Peyer's patch (tissue), 4 donors: ENCODE results near the gene XPNPEP3.

ENCODE experiments used
- POLR2A ChIP-seq, 2 donors: fragments of 450-650 bp; IDR thresholded peaks; one replicate each; pipeline ENCODE4 v1.5.1; 2017; ENCODE audit warnings: antibody characterized with exemption in 2 of 2, mild to moderate bottlenecking in 2 of 2, moderate library complexity in 2 of 2
- TF ChIP-seq, protein P1 (sequence below), 6 experiments: fragments of 450-650 bp in 4 of 6; fragments of 200-600 bp in 2 of 6; sonication (generic) in 1 of 6; IDR thresholded peaks; one replicate each; pipeline ENCODE4 v1.5.1; 2017 to 2019; ENCODE audit warnings: antibody characterized with exemption in 6 of 6, mild to moderate bottlenecking in 3 of 6, moderate library complexity in 1 of 6

DNA sequence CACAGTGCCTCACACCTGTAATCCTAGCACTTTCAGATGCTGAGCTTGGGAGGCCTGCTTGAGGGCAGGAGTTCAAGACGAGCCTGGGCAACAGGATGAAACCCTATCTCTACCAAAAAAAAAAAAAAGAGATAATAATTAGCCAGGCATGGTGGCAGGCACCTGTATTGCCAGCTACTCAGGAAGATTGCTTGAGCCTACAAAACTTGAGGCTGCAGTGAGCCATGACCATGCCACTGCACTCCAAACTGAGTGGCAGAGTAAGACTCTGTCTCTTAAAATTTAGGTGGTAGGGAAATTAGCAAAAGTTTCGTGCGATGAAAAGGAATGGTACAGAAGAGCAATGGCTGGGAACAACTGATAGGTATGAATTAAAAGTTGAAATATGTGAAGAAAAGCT, 18.5 kb upstream of the XPNPEP3 start:
- TF ChIP-seq, protein P1, sequence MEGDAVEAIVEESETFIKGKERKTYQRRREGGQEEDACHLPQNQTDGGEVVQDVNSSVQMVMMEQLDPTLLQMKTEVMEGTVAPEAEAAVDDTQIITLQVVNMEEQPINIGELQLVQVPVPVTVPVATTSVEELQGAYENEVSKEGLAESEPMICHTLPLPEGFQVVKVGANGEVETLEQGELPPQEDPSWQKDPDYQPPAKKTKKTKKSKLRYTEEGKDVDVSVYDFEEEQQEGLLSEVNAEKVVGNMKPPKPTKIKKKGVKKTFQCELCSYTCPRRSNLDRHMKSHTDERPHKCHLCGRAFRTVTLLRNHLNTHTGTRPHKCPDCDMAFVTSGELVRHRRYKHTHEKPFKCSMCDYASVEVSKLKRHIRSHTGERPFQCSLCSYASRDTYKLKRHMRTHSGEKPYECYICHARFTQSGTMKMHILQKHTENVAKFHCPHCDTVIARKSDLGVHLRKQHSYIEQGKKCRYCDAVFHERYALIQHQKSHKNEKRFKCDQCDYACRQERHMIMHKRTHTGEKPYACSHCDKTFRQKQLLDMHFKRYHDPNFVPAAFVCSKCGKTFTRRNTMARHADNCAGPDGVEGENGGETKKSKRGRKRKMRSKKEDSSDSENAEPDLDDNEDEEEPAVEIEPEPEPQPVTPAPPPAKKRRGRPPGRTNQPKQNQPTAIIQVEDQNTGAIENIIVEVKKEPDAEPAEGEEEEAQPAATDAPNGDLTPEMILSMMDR (IDR thresholded peaks at IDR 0.05) = no peak
- no peak for TF ChIP-seq POLR2A (IDR thresholded peaks at IDR 0.05)
